Lung (tissue), 12 donors: Measurements from ENCODE around the gene ZDHHC11B. TPM values are rescaled to one million over a fixed set of nuclear protein-coding genes. Genes with fewer than 3 reads are reported as not detected.

Experiments used
- ATAC-seq: fragments of 200-7000 bp; cut with Tn5 transposase; one replicate; pipeline ENCODE4 v1.9.1; 2020; ENCODE audit warnings: moderate number of reproducible peaks; ENCODE audit not compliant: insufficient read depth, low FRiP score
- DNase-seq, 3 donors: peaks; one replicate each; pipeline ENCODE4 v3.0.0-alpha.2; 2013 to 2017
- H3K27ac ChIP-seq, 2 donors: one replicate each; pipeline ENCODE4 v1.5.1; 2013; ENCODE audit warnings: mild to moderate bottlenecking in 2 of 2, moderate library complexity in 2 of 2, control low read depth in 1 of 2, inconsistent platforms in 1 of 2, low read depth in 1 of 2, low read length in 1 of 2
- H3K27me3 ChIP-seq, 3 donors: one replicate each; pipeline ENCODE4 v1.5.1; 2013; ENCODE audit warnings: low read length in 2 of 3; ENCODE audit not compliant: control insufficient read depth in 3 of 3, insufficient read depth in 3 of 3
- H3K36me3 ChIP-seq, 4 donors: one replicate each; pipeline ENCODE4 v1.5.1; 2013; ENCODE audit warnings: low read length in 4 of 4, mild to moderate bottlenecking in 1 of 4, moderate library complexity in 1 of 4; ENCODE audit not compliant: control insufficient read depth in 4 of 4, insufficient read depth in 4 of 4
- H3K4me1 ChIP-seq, 5 donors: one replicate each; pipeline ENCODE4 v1.5.1; 2013; ENCODE audit warnings: low read length in 5 of 5, mild to moderate bottlenecking in 2 of 5, moderate library complexity in 1 of 5; ENCODE audit not compliant: control insufficient read depth in 5 of 5, insufficient read depth in 5 of 5
- H3K4me3 ChIP-seq: one replicate; pipeline ENCODE4 v1.5.1; 2013; ENCODE audit warnings: mild to moderate bottlenecking, control low read depth, moderate library complexity
- H3K9ac ChIP-seq, 2 donors: one replicate each; pipeline ENCODE4 v1.5.1; 2013; ENCODE audit warnings: low read length in 2 of 2, control low read depth in 1 of 2; ENCODE audit not compliant: insufficient read depth in 1 of 2
- H3K9me3 ChIP-seq, 4 donors: one replicate each; pipeline ENCODE4 v1.5.1; 2013; ENCODE audit warnings: low read length in 3 of 4, mild to moderate bottlenecking in 1 of 4, moderate library complexity in 1 of 4; ENCODE audit not compliant: control insufficient read depth in 4 of 4, insufficient read depth in 3 of 4
- CTCF ChIP-seq: IDR thresholded peaks from 2 replicates; pipeline ENCODE4 v1.5.1; 2012; ENCODE audit warnings: mild to moderate bottlenecking; ENCODE audit errors: control extremely low read depth, extremely low read depth
- WGBS, 2 donors: extraction: QIAGEN DNeasy Blood & Tissue Kit; methylation state at CpG; one replicate each; pipeline ENCODE4 v1.1.7; 2013; 5-methylcytosine and 5-hydroxymethylcytosine counted together
- polyA plus RNA-seq, 2 donors: library from polyadenylated mRNA; stranded (reverse); fragments of 200-250 nt; gene quantifications; one replicate each; pipeline ENCODE4 v1.2.1, GENCODE V29; 2013
- total RNA-seq, 2 donors: library from RNA; depleted of rRNA in 1 of 2; stranded (reverse); fragments of >200 nt in 1 of 2; gene quantifications; one replicate each; pipeline ENCODE4 v1.2.1, GENCODE V29; 2014 to 2021
- donor health status: control.
- donor health status: control.
- donor health status: Bipolar disorder and iron deficiency.
- donor health status: healthy.
- donor health status: DM: yes; HTN: yes; CAD: no.

Gene ZDHHC11B
- total and polyA plus RNA-seq, 4 donors = 3.1 to 44.4 (median 6.0) TPM

- Histone ChIP-seq H3K4me1 (peaks cover 6 to 36% (median 12%) of the 10 kb centered on the region in 5 donors), H3K9me3 (no peaks in the 10 kb centered on the region), H3K36me3 (no peaks in the 10 kb centered on the region), H3K27ac (no peak overlapping the region), H3K4me3 (no peak overlapping the region), H3K27me3 (peaks cover 0 to 15% (median 0%) of the 10 kb centered on the region in 3 donors), H3K9ac (no peak overlapping the region)
- WGBS, 2 donors = 79 to 83% methylated on average over 19 to 20 of the region's 20 CpGs
- no peak for ATAC-seq
- no peak for DNase-seq
- no peak for TF ChIP-seq CTCF
Measured at GRCh38 chr5:675111-675870, 109.2 kb downstream of the ZDHHC11B start.

- no peak overlapping the region for H3K4me3 ChIP-seq
- WGBS, 2 donors = 71 to 78% methylated on average over 5 to 7 of the region's 7 CpGs
- no peaks in the 10 kb centered on the region for H3K9me3 ChIP-seq
- no peaks in the 10 kb centered on the region for H3K36me3 ChIP-seq
- no peak overlapping the region for H3K9ac ChIP-seq
- ATAC-seq = no peak
- peaks cover 6 to 36% (median 12%) of the 10 kb centered on the region in 5 donors for H3K4me1 ChIP-seq
- no peak for DNase-seq
- TF ChIP-seq CTCF = no peak
- no peak overlapping the region for H3K27ac ChIP-seq
- peaks cover 0 to 15% (median 0%) of the 10 kb centered on the region in 3 donors for H3K27me3 ChIP-seq
Measured at GRCh38 chr5:674630-675011, 109.9 kb downstream of the ZDHHC11B start.

GRCh38 chr5:673831-674629, 110.5 kb downstream of the ZDHHC11B start:
- H3K9me3 ChIP-seq = no peaks in the 10 kb centered on the region
- peak in 2 of 3 donors; percentile 42 to 43 for DNase-seq
- peaks cover 0 to 15% (median 0%) of the 10 kb centered on the region in 3 donors for H3K27me3 ChIP-seq
- H3K9ac ChIP-seq = no peak overlapping the region
- peaks cover 6 to 36% (median 12%) of the 10 kb centered on the region in 5 donors for H3K4me1 ChIP-seq
- WGBS, 2 donors = 67 to 77% methylated on average over 20 to 27 of the region's 27 CpGs
- ATAC-seq = no peak
- H3K4me3 ChIP-seq = no peak overlapping the region
- H3K36me3 ChIP-seq = no peaks in the 10 kb centered on the region
- no peak for TF ChIP-seq CTCF
- no peak overlapping the region for H3K27ac ChIP-seq
